WTC11 (cell line): ENCODE data around the gene IMMT. TPM values are rescaled to one million over a fixed set of nuclear protein-coding genes. Genes with fewer than 3 reads are reported as not detected.

ENCODE experiments used
- ATAC-seq: fragments of 200-7000 bp; cut with Tn5 transposase; 2 replicates; pipeline ENCODE4 v1.10.0; 2021; ENCODE audit warnings: mild to moderate bottlenecking, moderate library complexity
- Bru-seq: library from RNA; stranded (reverse); fragments of 400-500 nt; gene quantifications from one replicate; lab custom pipeline; 2021; lab: Mats Ljungman, UMichigan
- CTCF ChIA-PET: fragments of 300-600 bp; sonication (Branson Sonifier 250); formaldehyde crosslinking; loops from one replicate; lab custom pipeline; 2021; ENCODE audit warnings: antibody characterized with exemption; lab: Charles Lee
- POLR2A ChIA-PET: fragments of 350-600 bp; sonication (Branson Sonifier 250); formaldehyde crosslinking; loops from one replicate; lab custom pipeline; 2021; ENCODE audit warnings: antibody characterized with exemption; lab: Charles Lee
- DNase-seq: peaks from one replicate; pipeline ENCODE4 v3.0.0; 2021; ENCODE audit warnings: low spot score
- H3K27ac Mint-ChIP-seq: 2 replicates; pipeline ENCODE4 v1.8.0; 2021; ENCODE audit warnings: mixed read lengths
- H3K27me3 Mint-ChIP-seq: 2 replicates; pipeline ENCODE4 v1.8.0; 2021; ENCODE audit warnings: low read depth, mild to moderate bottlenecking, moderate library complexity, mixed read lengths
- H3K36me3 Mint-ChIP-seq: 2 replicates; pipeline ENCODE4 v1.8.0; 2021; ENCODE audit warnings: mixed read lengths
- H3K4me1 Mint-ChIP-seq: 2 replicates; pipeline ENCODE4 v1.8.0; 2022; ENCODE audit warnings: mixed read lengths
- H3K4me3 Mint-ChIP-seq: 2 replicates; pipeline ENCODE4 v1.8.0; 2021; ENCODE audit warnings: mild to moderate bottlenecking, moderate library complexity, mixed read lengths
- H3K9me3 Mint-ChIP-seq: 2 replicates; pipeline ENCODE4 v1.8.0; 2021; ENCODE audit warnings: mixed read lengths
- CREM ChIP-seq: sonication (generic); formaldehyde crosslinking; IDR thresholded peaks from 2 replicates; pipeline ENCODE4 v1.8.1; 2022; ENCODE audit warnings: mild to moderate bottlenecking, missing genetic modification reagents, moderate library complexity
- E2F1 ChIP-seq: sonication (generic); formaldehyde crosslinking; IDR thresholded peaks from 2 replicates; pipeline ENCODE4 v1.8.0; 2022; ENCODE audit warnings: mild to moderate bottlenecking, missing genetic modification reagents
- E2F4 ChIP-seq: sonication (generic); formaldehyde crosslinking; IDR thresholded peaks from 2 replicates; pipeline ENCODE4 v1.8.1; 2022; ENCODE audit warnings: low read depth, mild to moderate bottlenecking, moderate library complexity, missing genetic modification reagents, borderline replicate concordance
- ERG ChIP-seq: fragments of 250-450 bp; sonication (Bioruptor Pico); IDR thresholded peaks from 2 replicates; pipeline ENCODE4 v1.8.0; 2021; ENCODE audit warnings: mild to moderate bottlenecking
- FOXK1 ChIP-seq: sonication (generic); formaldehyde crosslinking; IDR thresholded peaks from 2 replicates; pipeline ENCODE4 v1.8.0; 2022; ENCODE audit warnings: mild to moderate bottlenecking, moderate library complexity, missing genetic modification reagents
- FOXP4 ChIP-seq: sonication (generic); formaldehyde crosslinking; IDR thresholded peaks from 2 replicates; pipeline ENCODE4 v1.8.0; 2022; ENCODE audit warnings: mild to moderate bottlenecking, missing genetic modification reagents
- HMGA2 ChIP-seq: fragments of 250-450 bp; sonication (Bioruptor Pico); IDR thresholded peaks from 2 replicates; pipeline ENCODE4 v1.4.0; 2021; ENCODE audit warnings: mild to moderate bottlenecking, moderate library complexity
- IRF1 ChIP-seq: sonication (generic); formaldehyde crosslinking; IDR thresholded peaks from 2 replicates; pipeline ENCODE4 v1.8.0; 2023; ENCODE audit warnings: missing genetic modification reagents
- IRF2 ChIP-seq: sonication (generic); formaldehyde crosslinking; IDR thresholded peaks from 2 replicates; pipeline ENCODE4 v1.8.0; 2022; ENCODE audit warnings: low read depth, missing genetic modification reagents, borderline replicate concordance
- JAZF1 ChIP-seq: fragments of 250-450 bp; sonication (Bioruptor Pico); IDR thresholded peaks from 2 replicates; pipeline ENCODE4 v1.9.0; 2021; ENCODE audit warnings: moderate library complexity, mild to moderate bottlenecking, inconsistent platforms
- KAT7 ChIP-seq: sonication (generic); formaldehyde crosslinking; IDR thresholded peaks from 2 replicates; pipeline ENCODE4 v1.8.1; 2023; ENCODE audit warnings: missing genetic modification reagents, mild to moderate bottlenecking, borderline replicate concordance
- NR3C1 ChIP-seq: sonication (generic); formaldehyde crosslinking; conservative IDR thresholded peaks from 2 replicates; pipeline ENCODE4 v1.8.1; 2023; ENCODE audit warnings: low read depth, mild to moderate bottlenecking, missing genetic modification reagents
- PRDM15 ChIP-seq: sonication (generic); formaldehyde crosslinking; IDR thresholded peaks from 2 replicates; pipeline ENCODE4 v1.8.0; 2022; ENCODE audit warnings: missing genetic modification reagents
- SMAD3 ChIP-seq: sonication (generic); formaldehyde crosslinking; IDR thresholded peaks from 2 replicates; pipeline ENCODE4 v1.8.0; 2022; ENCODE audit warnings: missing genetic modification reagents, mild to moderate bottlenecking, borderline replicate concordance
- TEAD1 ChIP-seq: sonication (generic); formaldehyde crosslinking; IDR thresholded peaks from 2 replicates; pipeline ENCODE4 v1.8.0; 2022; ENCODE audit warnings: mild to moderate bottlenecking, missing genetic modification reagents
- TEAD4 ChIP-seq: sonication (generic); formaldehyde crosslinking; IDR thresholded peaks from 2 replicates; pipeline ENCODE4 v1.8.0; 2022; ENCODE audit warnings: mild to moderate bottlenecking, missing genetic modification reagents
- ZBTB43 ChIP-seq: sonication (generic); formaldehyde crosslinking; IDR thresholded peaks from 2 replicates; pipeline ENCODE4 v1.8.1; 2023; ENCODE audit warnings: mild to moderate bottlenecking, missing genetic modification reagents
- ZNF416 ChIP-seq: fragments of 250-450 bp; sonication (Bioruptor Pico); IDR thresholded peaks from 2 replicates; pipeline ENCODE4 v1.9.0; 2021; ENCODE audit warnings: mild to moderate bottlenecking, inconsistent platforms
- ZNF512 ChIP-seq: sonication (generic); formaldehyde crosslinking; IDR thresholded peaks from 2 replicates; pipeline ENCODE4 v1.8.1; 2022; ENCODE audit warnings: missing genetic modification reagents, borderline replicate concordance
- long read RNA-seq, 3 experiments: library from RNA in 1 of 3; library from capped mRNA in 1 of 3; library from polyadenylated mRNA in 1 of 3; unstranded in 2 of 3; stranded (forward) in 1 of 3; transcript quantifications; one replicate each; pipeline ENCODE4 v2.0.0, GENCODE V29; 2021
- total RNA-seq: library from RNA; stranded (reverse); gene quantifications from 3 replicates; pipeline ENCODE4 v1.2.3, GENCODE V29; 2021

IMMT gene
- total RNA-seq (102 to 104 TPM (median 104 TPM) in 3 replicates), Bru-seq, nascent RNA (percentile 82 among the genes with signal in this experiment)
- long read RNA-seq, experiment 1, partial matches to known transcripts: 10 of 29 reads
- long read RNA-seq, experiment 1, other reads (novel, unspliced or antisense): 19 of 29 reads
- long read RNA-seq, experiment 2, partial matches to known transcripts: 32 of 136 reads
- long read RNA-seq, experiment 2, other reads (novel, unspliced or antisense): 104 of 136 reads
- long read RNA-seq, experiment 3, partial matches to known transcripts: 3 of 7 reads
- long read RNA-seq, experiment 3, other reads (novel, unspliced or antisense): 4 of 7 reads

- POLR2A ChIA-PET: interaction anchor here (0.6 to 1.5 kb wide), 5 partner anchors 10 to 245 kb away, joined by 3 to 6 read pairs (median 3); partner anchors contain the start of genes KDM3A, POLR1A and PTCD3
- peaks cover 3% of the 10 kb centered on the region; the same call in 1 of the 2 replicates for H3K36me3 Mint-ChIP-seq
- peaks cover 26% of the 10 kb centered on the region for H3K4me1 Mint-ChIP-seq
- DNase-seq (peak; percentile 91), ATAC-seq (peak; percentile 94)
- no peaks in the 10 kb centered on the region for H3K9me3 Mint-ChIP-seq
- peak within 1 kb of the TSS; percentile 98 for H3K27ac Mint-ChIP-seq
- CTCF ChIA-PET: no interaction called here
- no peaks in the 10 kb centered on the region for H3K27me3 Mint-ChIP-seq
- peak within 1 kb of the TSS; percentile 90 for H3K4me3 Mint-ChIP-seq
- 0 out of 2 replicates have a peak, but pooled peaks have one; percentile 2 for TF ChIP-seq PRDM15
- no peak; the same call in 1 of the 2 replicates for TF ChIP-seq ZBTB43 (CRISPR knock-in tag)
- no peak for TF ChIP-seq IRF2
- TF ChIP-seq TEAD1 (CRISPR knock-in tag): peak; percentile 92
- no peak for TF ChIP-seq JAZF1
- TF ChIP-seq ZNF416 (CRISPR knock-in tag): no peak
- no peak for TF ChIP-seq FOXP4
- TF ChIP-seq FOXK1 (CRISPR knock-in tag): peak; percentile 86
- TF ChIP-seq HMGA2 (CRISPR knock-in tag): no peak
- TF ChIP-seq NR3C1: no peak
- TF ChIP-seq ZNF512 (CRISPR knock-in tag): no peak
- TF ChIP-seq SMAD3 (CRISPR knock-in tag): peak; percentile 23; the same call in 1 of the 2 replicates
- TF ChIP-seq CREM (CRISPR knock-in tag): peak; percentile 53; the same call in 1 of the 2 replicates
- TF ChIP-seq KAT7 (CRISPR knock-in tag): peak; percentile 95; the same call in 1 of the 2 replicates
- TF ChIP-seq E2F1 (CRISPR knock-in tag): no peak
- TF ChIP-seq ERG: no peak
- peak; percentile 78 for TF ChIP-seq E2F4 (CRISPR knock-in tag)
- peak; percentile 73; the same call in 1 of the 2 replicates for TF ChIP-seq TEAD4 (CRISPR knock-in tag)
- TF ChIP-seq IRF1: peak; percentile 58; the same call in 1 of the 2 replicates
These were observed at the start of gene IMMT for GRCh38 chr2:86195055-86195807. Gene IMMT (minus strand): TSS chr2:86195462. CDS start chr2:86195382, 80 bp downstream.
